LNCaP clone FGC (cell line): Measurements from ENCODE around the gene RADIL.

Experiments used
- DNase-seq: peaks from one replicate; pipeline ENCODE4 v3.0.0-alpha.2; 2011; ENCODE audit warnings: low read depth
- H3K4me3 ChIP-seq: 2 replicates; pipeline ENCODE4 v1.5.1; 2011; ENCODE audit warnings: mild to moderate bottlenecking, low read depth, low read length, control low read depth
- CTCF ChIP-seq: IDR thresholded peaks from 2 replicates; pipeline ENCODE4 v1.5.1; 2012; ENCODE audit warnings: mild to moderate bottlenecking; ENCODE audit not compliant: control insufficient read depth, insufficient read depth; ENCODE audit errors: extremely low read depth

The RADIL gene

GRCh38 chr7:4849390-4849789 lies 34.1 kb downstream of the RADIL start:
- DNase-seq: peak; percentile 55
- no peak overlapping the region for H3K4me3 ChIP-seq
- TF ChIP-seq CTCF: peak; percentile 83

GRCh38 chr7:4845740-4846142 lies 37.8 kb downstream of the RADIL start:
- TF ChIP-seq CTCF: peak; percentile 8; the same call in 1 of the 2 replicates
- no peak for DNase-seq
- no peak overlapping the region for H3K4me3 ChIP-seq

GRCh38 chr7:4842319-4843064 lies 41.0 kb downstream of the RADIL start:
- TF ChIP-seq CTCF: no peak
- no peak for DNase-seq
- no peak overlapping the region for H3K4me3 ChIP-seq

- no peak overlapping the region for H3K4me3 ChIP-seq
- no peak for TF ChIP-seq CTCF
- DNase-seq: no peak
Measured at GRCh38 chr7:4841836-4842235, 41.7 kb downstream of the RADIL start.

GRCh38 chr7:4841007-4841784 lies 42.3 kb downstream of the RADIL start:
- DNase-seq: no peak
- no peak for TF ChIP-seq CTCF
- H3K4me3 ChIP-seq: no peak overlapping the region

- no peak for DNase-seq
- no peak overlapping the region for H3K4me3 ChIP-seq
- TF ChIP-seq CTCF: no peak
Measured at GRCh38 chr7:4840079-4840501, 43.4 kb downstream of the RADIL start.
